ENCODE measurements around the gene FLT3.

- TF ChIP-seq CTCF (IDR thresholded peaks at IDR 0.05 in 8 of 11, conservative IDR thresholded peaks at IDR 0.05 in 3 of 11) = no peak
- no peak for TF ChIP-seq POLR2A (IDR thresholded peaks at IDR 0.05)
Measured at GRCh38 chr13:28067491-28067890, 32.9 kb downstream of the FLT3 start.
